Fibroblast of gingiva (primary cell): ENCODE measurements around the gene PATJ.
"Not testable (repeated sequence)": the region's sequence is repeated elsewhere in the genome, so short reads cannot be mapped to it uniquely, and the experiment has no call there.

Source experiments
- DNase-seq: peaks from one replicate; pipeline ENCODE4 v3.0.0-alpha.2; 2011; ENCODE audit warnings: low read depth

Gene PATJ

DNA sequence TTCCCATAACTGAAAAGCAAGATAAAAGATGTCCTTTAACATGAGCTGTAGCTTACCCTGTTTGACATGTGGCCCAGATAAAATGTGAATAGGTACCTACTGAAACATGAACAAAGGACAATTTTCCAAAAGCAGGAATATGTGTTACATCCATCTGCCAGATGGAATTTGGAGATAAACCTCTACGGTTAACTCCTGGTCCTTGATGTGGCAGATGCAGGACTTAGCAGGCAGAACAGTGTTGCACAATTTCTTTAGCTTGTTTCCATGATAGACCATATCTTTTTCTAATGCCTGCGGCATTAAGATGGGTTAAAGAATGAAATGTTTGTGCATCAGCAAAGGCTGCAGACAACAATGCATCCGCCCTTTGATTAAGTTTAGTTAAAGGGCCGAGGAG lies 437.8 kb downstream of the PATJ start:
- not testable (repeated sequence) for DNase-seq

DNA sequence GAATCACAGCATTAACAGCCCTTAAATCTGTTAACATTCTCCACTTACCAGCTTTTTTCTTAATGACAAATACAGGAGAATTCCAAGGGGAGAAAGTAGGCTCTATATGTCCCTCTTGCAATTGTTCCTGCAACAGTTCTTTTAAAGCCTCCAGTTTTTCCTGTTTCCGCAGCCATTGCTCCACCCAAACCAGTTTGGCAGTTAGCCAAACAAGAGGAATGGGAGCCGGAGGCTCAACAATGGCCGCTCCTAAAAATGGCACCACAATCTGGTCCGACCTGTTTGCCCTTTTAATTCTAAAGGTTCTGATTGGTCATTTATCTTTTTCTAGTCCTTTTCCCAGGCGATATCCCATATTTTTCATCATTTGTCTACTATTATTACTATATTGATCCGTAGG lies 438.4 kb downstream of the PATJ start:
- no peak for DNase-seq

GRCh38 chr1:62181532-62181931 lies 439.3 kb downstream of the PATJ start:
- no peak for DNase-seq

GRCh38 chr1:62182157-62182556 lies 439.9 kb downstream of the PATJ start:
- not testable (repeated sequence) for DNase-seq

DNA sequence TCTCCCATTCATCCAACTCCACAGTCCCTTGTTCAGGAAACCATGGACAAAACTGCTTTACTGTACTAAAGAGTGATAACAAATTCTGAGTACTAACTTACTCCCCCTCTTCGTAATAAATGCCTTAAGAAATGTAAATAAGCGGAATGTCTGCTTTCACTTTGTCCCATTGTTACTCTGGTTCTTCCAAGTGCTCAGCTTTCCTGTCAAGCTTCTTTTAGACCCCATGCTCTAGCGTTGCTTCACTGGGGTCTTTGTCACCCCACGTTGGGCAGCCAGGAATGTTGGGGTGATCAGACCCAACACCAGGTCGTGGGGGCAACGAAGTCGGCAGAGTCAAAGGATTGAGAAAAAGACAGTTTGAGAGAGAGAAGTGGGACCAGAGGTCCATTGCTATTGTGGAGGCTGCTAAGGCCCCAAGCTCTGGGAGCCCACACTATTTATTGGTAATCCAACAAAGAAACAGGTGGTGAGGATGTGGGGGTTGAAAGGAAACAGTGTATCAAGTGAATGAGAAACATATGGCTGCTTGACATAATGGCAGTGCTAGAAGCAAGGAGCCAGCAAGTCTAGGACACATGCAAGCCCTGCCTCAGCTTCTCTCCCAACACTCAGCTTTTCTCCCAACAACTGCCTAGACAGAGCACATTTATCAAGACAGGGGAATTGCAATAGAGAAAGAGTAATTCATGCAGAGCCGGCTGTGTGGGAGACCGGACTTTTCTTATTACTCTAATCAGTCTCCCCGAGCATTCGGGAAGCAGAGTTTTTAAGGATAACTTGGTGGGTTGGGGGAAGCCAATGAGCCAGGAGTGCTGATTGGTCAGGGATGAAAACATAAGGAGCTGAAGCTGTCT lies 441.1 kb downstream of the PATJ start:
- not testable (repeated sequence) for DNase-seq

- DNase-seq = no peak
Measured at GRCh38 chr1:62184336-62184735, 442.1 kb downstream of the PATJ start.

DNA sequence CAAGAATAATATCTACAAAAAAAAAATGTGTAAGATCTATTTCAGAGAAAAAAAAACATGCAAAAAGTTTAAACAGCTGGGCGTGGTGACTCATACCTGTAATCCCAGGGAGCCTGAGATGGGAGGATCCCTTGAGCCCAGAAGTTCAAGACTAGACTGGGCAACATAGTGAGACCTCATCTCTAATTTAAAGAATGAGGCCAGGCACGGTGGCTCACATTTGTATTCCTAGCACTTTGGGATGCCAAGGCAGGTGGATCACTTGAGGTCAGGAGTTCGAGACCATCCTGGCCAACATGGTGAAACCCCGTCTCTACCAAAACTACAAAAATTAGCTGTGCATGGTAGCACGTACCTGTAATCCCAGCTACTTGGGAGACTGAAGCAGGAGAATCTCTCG lies 443.0 kb downstream of the PATJ start:
- not testable (repeated sequence) for DNase-seq

GRCh38 chr1:62185677-62186076 lies 443.4 kb downstream of the PATJ start:
- DNase-seq = no peak

GRCh38 chr1:62187548-62187947 lies 445.3 kb downstream of the PATJ start:
- DNase-seq = no peak

GRCh38 chr1:62188111-62188510 lies 445.8 kb downstream of the PATJ start:
- no peak for DNase-seq

GRCh38 chr1:62194651-62195544 lies 452.6 kb downstream of the PATJ start, which contains the start of gene L1TD1:
Gene L1TD1, plus strand, starts transcription at chr1:62194849. Its CDS starts 11,780 bp downstream, at chr1:62206629.
- DNase-seq = no peak

DNA sequence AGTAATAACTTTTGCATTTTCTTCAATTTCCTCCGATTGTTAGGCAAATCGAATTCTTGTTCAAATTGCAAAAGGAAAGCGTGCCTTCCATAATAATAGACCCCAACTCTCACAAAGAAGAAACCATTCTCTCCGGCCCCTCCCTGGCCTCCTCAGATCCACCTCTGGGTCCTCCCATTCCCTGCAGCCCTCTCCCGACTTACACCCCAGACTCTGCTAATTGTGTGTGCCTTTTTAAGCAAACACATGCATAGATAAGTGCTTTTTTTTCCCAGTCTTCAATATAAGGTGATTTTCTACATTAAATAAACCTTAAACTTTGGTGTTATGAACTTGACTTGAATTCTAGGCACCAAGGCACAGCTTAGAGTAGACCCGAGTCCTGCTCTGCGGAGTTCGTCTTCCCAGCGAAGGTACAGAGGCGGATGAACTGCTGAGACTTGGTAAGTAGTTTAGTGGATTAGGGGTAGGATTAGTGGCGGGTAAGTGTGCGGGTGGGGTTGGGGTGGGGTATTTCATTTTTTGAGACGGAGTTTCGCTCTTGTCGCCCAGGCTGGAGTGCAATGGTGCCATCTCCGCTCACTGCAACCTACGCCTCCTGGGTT lies 453.9 kb downstream of the PATJ start:
- no peak for DNase-seq

GRCh38 chr1:62198069-62198780 lies 455.9 kb downstream of the PATJ start:
- DNase-seq = no peak

- DNase-seq = peak; percentile 5
Measured at GRCh38 chr1:62198781-62199125, 456.5 kb downstream of the PATJ start.

DNA sequence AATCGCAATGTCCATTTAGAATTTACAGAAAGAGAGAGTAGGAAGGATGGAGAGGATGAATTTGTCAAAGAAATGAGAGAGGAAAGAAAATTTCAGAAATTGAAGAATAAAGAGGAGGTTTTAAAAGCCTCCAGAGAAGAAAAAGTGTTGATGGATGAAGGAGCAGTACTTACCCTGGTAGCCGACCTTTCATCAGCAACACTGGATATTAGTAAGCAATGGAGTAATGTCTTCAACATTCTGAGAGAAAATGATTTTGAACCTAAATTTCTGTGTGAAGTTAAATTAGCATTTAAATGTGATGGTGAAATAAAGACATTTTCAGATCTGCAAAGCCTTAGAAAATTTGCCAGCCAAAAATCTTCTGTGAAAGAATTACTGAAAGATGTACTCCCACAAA lies 464.9 kb downstream of the PATJ start:
- no peak for DNase-seq

- DNase-seq = no peak
Measured at GRCh38 chr1:62208087-62208486, 465.8 kb downstream of the PATJ start.

DNA sequence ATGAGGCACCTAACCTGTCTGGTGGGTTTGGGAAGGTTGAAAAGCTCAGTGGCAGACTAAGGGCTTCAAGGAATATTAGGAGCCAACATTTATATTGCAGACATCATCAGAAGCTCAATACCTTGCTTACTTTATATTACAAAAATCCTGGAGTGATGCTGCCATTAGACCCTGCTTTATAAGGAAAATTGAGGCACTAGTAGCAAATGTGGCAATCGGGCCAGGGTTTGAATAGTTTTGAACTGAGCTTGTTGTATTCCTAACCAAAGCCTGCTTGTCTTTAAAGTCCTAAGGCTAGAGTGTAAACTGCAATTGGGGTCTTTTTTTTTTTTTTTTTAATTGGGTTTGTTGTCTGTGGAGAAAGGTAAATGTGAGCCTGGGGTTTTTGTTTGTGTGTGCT lies 466.7 kb downstream of the PATJ start:
- DNase-seq = no peak

- no peak for DNase-seq
Measured at GRCh38 chr1:62209931-62210595, 467.8 kb downstream of the PATJ start.

GRCh38 chr1:62210960-62211359 lies 468.7 kb downstream of the PATJ start:
- no peak for DNase-seq

DNA sequence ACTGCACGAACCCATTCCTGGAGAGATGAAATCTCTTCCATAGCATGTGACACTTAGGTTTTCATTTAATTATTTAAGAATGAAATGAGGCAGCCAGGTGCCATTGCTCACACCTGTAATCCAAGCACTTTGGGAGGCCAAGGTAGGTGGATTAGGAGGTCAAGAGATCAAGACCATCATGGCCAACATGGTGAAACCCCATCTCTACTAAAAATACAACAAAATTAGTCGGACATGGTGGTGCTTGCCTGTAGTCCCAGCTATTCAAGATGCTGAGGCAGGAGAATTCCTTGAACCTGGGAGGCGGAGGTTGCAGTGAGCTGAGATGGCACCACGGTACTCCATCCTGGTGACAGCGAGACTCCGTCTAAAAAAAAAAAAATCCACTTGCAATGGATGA lies 470.1 kb downstream of the PATJ start:
- no peak for DNase-seq
